ENCODE data around the gene MUC12. TPM values are rescaled to one million over a fixed set of nuclear protein-coding genes. Genes with fewer than 3 reads are reported as not detected.

MUC12 gene
- total and polyA plus RNA-seq, 11 donors, result 0.02 to 0.23 (median 0.11) TPM; not detected in 7

- H3K4me3 ChIP-seq, result peak within 1 kb of the TSS in 10 of 12 donors; percentile 8 to 43 (median 28)
- TF ChIP-seq CTCF (IDR thresholded peaks at IDR 0.05), result no peak
- no peak for TF ChIP-seq POLR2A (IDR thresholded peaks at IDR 0.05)
- no peaks in the 10 kb centered on the region for H3K9me3 ChIP-seq
- ATAC-seq (peak in 2 of 4 donors; percentile 62 to 63), DNase-seq (peak in 4 of 5 donors; percentile 37 to 52 (median 46))
- peaks cover 0 to 59% (median 23%) of the 10 kb centered on the region in 9 donors for H3K27me3 ChIP-seq
- peak within 1 kb of the TSS in 6 of 12 donors; percentile 37 to 74 (median 54) for H3K27ac ChIP-seq
- no peaks in the 10 kb centered on the region for H3K36me3 ChIP-seq
- H3K4me1 ChIP-seq, result no peaks in the 10 kb centered on the region
- WGBS, 4 donors, result 11 to 16% (median 14%) methylated on average over 22 to 24 of the region's 24 CpGs
- intact Hi-C loops (cut with DNase I), result no loop called here
Measured at GRCh38 chr7:100949227-100949932, 20.0 kb upstream of the MUC12 start, which contains the start of gene MUC3A. Gene MUC3A, plus strand, starts transcription at chr7:100949534. Its CDS starts 91 bp downstream, at chr7:100949625.

GRCh38 chr7:100949933-100950443, 19.4 kb upstream of the MUC12 start:
- no peak for TF ChIP-seq CTCF (IDR thresholded peaks at IDR 0.05)
- TF ChIP-seq POLR2A (IDR thresholded peaks at IDR 0.05), result no peak
- peak overlapping the region in 5 of 12 donors; percentile 43 to 74 (median 55) for H3K27ac ChIP-seq
- no peaks in the 10 kb centered on the region for H3K9me3 ChIP-seq
- H3K4me1 ChIP-seq, result no peaks in the 10 kb centered on the region
- H3K4me3 ChIP-seq, result peak overlapping the region in 10 of 12 donors; percentile 8 to 43 (median 28)
- no peak for DNase-seq
- no peaks in the 10 kb centered on the region for H3K36me3 ChIP-seq
- intact Hi-C loops (cut with DNase I), result no loop called here
- 34 to 41% (median 40%) methylated on average over 15 of the region's 15 CpGs for WGBS, 4 donors
- H3K27me3 ChIP-seq, result peaks cover 0 to 58% (median 20%) of the 10 kb centered on the region in 9 donors
- peak in 1 of 4 donors; percentile 7 for ATAC-seq

DNA sequence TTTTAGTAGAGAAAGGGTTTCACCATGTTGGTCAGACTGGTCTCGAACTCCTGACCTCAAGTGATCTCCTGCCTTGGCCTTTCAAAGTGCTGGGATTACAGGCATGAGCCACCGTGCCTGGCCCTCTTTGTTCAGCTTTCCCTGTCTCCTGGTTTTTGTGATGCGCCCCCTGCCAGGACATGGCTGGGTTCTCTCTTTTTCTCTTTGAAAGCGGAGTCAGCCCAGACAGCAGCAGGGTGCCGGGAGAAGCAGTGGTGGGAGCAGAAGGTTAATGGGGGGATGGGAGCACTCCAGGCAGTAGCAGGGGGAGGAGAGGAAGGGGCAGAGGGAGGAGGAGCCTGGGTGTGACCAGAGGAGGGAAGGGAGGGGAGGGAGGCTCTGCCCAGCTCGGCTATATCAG, 18.2 kb upstream of the MUC12 start:
- Histone ChIP-seq H3K27me3 (peaks cover 0 to 51% (median 20%) of the 10 kb centered on the region in 9 donors), H3K4me3 (peak overlapping the region in 2 of 12 donors; percentile 41 to 43), H3K36me3 (no peaks in the 10 kb centered on the region), H3K4me1 (no peaks in the 10 kb centered on the region), H3K27ac (peak overlapping the region in 1 of 12 donors; percentile 74), H3K9me3 (no peaks in the 10 kb centered on the region)
- intact Hi-C loops (cut with DNase I), result no loop called here
- ATAC-seq (no peak), DNase-seq (no peak)
- no peak for TF ChIP-seq POLR2A (IDR thresholded peaks at IDR 0.05)
- TF ChIP-seq CTCF (IDR thresholded peaks at IDR 0.05), result no peak
- 22 to 30% (median 24%) methylated on average over 6 of the region's 6 CpGs for WGBS, 4 donors

- intact Hi-C loops (cut with DNase I), result loop anchor here in 1 of 10 donors (2.0 kb wide), 1 partner anchor 17 kb away; the partner anchor contains the start of gene MUC12
- Histone ChIP-seq H3K27ac (no peak overlapping the region), H3K4me3 (no peak overlapping the region), H3K9me3 (no peaks in the 10 kb centered on the region), H3K36me3 (no peaks in the 10 kb centered on the region), H3K4me1 (no peaks in the 10 kb centered on the region), H3K27me3 (peaks cover 0 to 50% (median 20%) of the 10 kb centered on the region in 9 donors)
- DNase-seq (no peak), ATAC-seq (peak in 1 of 4 donors; percentile 11)
- TF ChIP-seq CTCF (IDR thresholded peaks at IDR 0.05), result no peak
- WGBS, 4 donors, result 71 to 76% (median 74%) methylated on average over 15 of the region's 15 CpGs
Measured at GRCh38 chr7:100951888-100952560, 17.3 kb upstream of the MUC12 start.

Measured in heart left ventricle (tissue), 16 donors.